Smooth muscle cell (in vitro differentiated cells): Measurements from ENCODE around the gene LRRC1. TPM values are rescaled to one million over a fixed set of nuclear protein-coding genes. Genes with fewer than 3 reads are reported as not detected.

ENCODE experiments used
- DNase-seq: peaks from one replicate; lab custom pipeline; 2025; ENCODE audit not compliant: unreplicated experiment; lab: John Stamatoyannopoulos, UW
- H2AFZ ChIP-seq: fragments of 200-600 bp; sonication (generic); 2 replicates; pipeline ENCODE4 v1.6.0; 2016; ENCODE audit warnings: antibody characterized with exemption, low read depth, mild to moderate bottlenecking
- H3F3A ChIP-seq: fragments of 200-600 bp; sonication (generic); 2 replicates; pipeline ENCODE4 v1.6.0; 2017; ENCODE audit warnings: antibody characterized with exemption, low read depth
- H3K27ac ChIP-seq: fragments of 200-600 bp; sonication (generic); 2 replicates; pipeline ENCODE4 v1.5.1; 2016; ENCODE audit warnings: low read depth, mild to moderate bottlenecking
- H3K27me3 ChIP-seq: fragments of 200-600 bp; sonication (generic); 2 replicates; pipeline ENCODE4 v1.6.1; 2016; ENCODE audit warnings: low read depth, mild to moderate bottlenecking
- H3K36me3 ChIP-seq: fragments of 200-600 bp; sonication (generic); 2 replicates; pipeline ENCODE4 v1.5.1; 2016; ENCODE audit warnings: low read depth
- H3K4me1 ChIP-seq: fragments of 200-600 bp; sonication (generic); 2 replicates; pipeline ENCODE4 v1.5.1; 2016; ENCODE audit warnings: low read depth
- H3K4me2 ChIP-seq: fragments of 200-600 bp; sonication (generic); 2 replicates; pipeline ENCODE4 v1.6.0; 2016; ENCODE audit warnings: mild to moderate bottlenecking
- H3K4me3 ChIP-seq: fragments of 200-600 bp; sonication (generic); 2 replicates; pipeline ENCODE4 v1.5.1; 2016; ENCODE audit warnings: mild to moderate bottlenecking
- H3K79me2 ChIP-seq: fragments of 200-600 bp; sonication (generic); 2 replicates; pipeline ENCODE4 v1.6.0; 2016; ENCODE audit warnings: low read depth, mild to moderate bottlenecking
- H3K9ac ChIP-seq: fragments of 200-600 bp; sonication (generic); 2 replicates; pipeline ENCODE4 v1.6.0; 2016; ENCODE audit warnings: low read depth
- H3K9me3 ChIP-seq: fragments of 200-600 bp; sonication (generic); replicated peaks from 2 replicates; pipeline ENCODE4 v1.5.1; 2016; ENCODE audit warnings: low read depth
- H4K20me1 ChIP-seq: fragments of 200-600 bp; sonication (generic); 2 replicates; pipeline ENCODE4 v1.6.0; 2016; ENCODE audit warnings: low read depth
- whole genome bisulfite sequencing: methylation state at CpG from one replicate; pipeline ENCODE4 v1.1.7; 2016; ENCODE audit warnings: low lambda C conversion rate; 5-methylcytosine and 5-hydroxymethylcytosine counted together
- polyA plus RNA-seq: library from polyadenylated mRNA; unstranded; fragments of >200 nt; fragmentation: Nextera tagmentation; extraction: Ambion mirVana; gene quantifications from 2 replicates; pipeline ENCODE4 v1.2.1, GENCODE V29; 2016
- total RNA-seq: library from RNA; depleted of rRNA; stranded (reverse); fragments of >200 nt; gene quantifications from 2 replicates; pipeline ENCODE4 v1.2.3, GENCODE V29; 2014
- TF ChIP-seq, protein P1 (sequence below): fragments of 200-600 bp; sonication (generic); IDR thresholded peaks from 2 replicates; pipeline ENCODE4 v1.5.1; 2017; ENCODE audit warnings: borderline replicate concordance, mild to moderate bottlenecking, antibody characterized with exemption; ENCODE audit not compliant: insufficient read depth, poor library complexity, severe bottlenecking

LRRC1 gene
- total and polyA plus RNA-seq, 2 experiments from 2014 or later = 11.8 to 19.9 TPM

GRCh38 chr6:53864781-53865180 lies 70.0 kb downstream of the LRRC1 start:
- no peaks in the 10 kb centered on the region for H3K9me3 ChIP-seq
- H2AFZ ChIP-seq = no peak overlapping the region
- H3F3A ChIP-seq = peaks cover 9% of the 10 kb centered on the region
- no peak overlapping the region for H3K4me2 ChIP-seq
- H3K27ac ChIP-seq = no peak overlapping the region
- no peaks in the 10 kb centered on the region for H3K36me3 ChIP-seq
- no peak for DNase-seq
- no peaks in the 10 kb centered on the region for H3K27me3 ChIP-seq
- H3K4me3 ChIP-seq = no peak overlapping the region
- TF ChIP-seq, protein P1, sequence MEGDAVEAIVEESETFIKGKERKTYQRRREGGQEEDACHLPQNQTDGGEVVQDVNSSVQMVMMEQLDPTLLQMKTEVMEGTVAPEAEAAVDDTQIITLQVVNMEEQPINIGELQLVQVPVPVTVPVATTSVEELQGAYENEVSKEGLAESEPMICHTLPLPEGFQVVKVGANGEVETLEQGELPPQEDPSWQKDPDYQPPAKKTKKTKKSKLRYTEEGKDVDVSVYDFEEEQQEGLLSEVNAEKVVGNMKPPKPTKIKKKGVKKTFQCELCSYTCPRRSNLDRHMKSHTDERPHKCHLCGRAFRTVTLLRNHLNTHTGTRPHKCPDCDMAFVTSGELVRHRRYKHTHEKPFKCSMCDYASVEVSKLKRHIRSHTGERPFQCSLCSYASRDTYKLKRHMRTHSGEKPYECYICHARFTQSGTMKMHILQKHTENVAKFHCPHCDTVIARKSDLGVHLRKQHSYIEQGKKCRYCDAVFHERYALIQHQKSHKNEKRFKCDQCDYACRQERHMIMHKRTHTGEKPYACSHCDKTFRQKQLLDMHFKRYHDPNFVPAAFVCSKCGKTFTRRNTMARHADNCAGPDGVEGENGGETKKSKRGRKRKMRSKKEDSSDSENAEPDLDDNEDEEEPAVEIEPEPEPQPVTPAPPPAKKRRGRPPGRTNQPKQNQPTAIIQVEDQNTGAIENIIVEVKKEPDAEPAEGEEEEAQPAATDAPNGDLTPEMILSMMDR = no peak
- H4K20me1 ChIP-seq = peaks cover 25% of the 10 kb centered on the region
- H3K9ac ChIP-seq = no peak overlapping the region
- peaks cover 41% of the 10 kb centered on the region for H3K79me2 ChIP-seq
- WGBS = 99% methylated on average over 5 of the region's 5 CpGs
- peaks cover 10% of the 10 kb centered on the region for H3K4me1 ChIP-seq

GRCh38 chr6:53866226-53866625 lies 71.4 kb downstream of the LRRC1 start:
- H2AFZ ChIP-seq = no peak overlapping the region
- DNase-seq = no peak
- H3K27ac ChIP-seq = no peak overlapping the region
- H3K36me3 ChIP-seq = no peaks in the 10 kb centered on the region
- H3K79me2 ChIP-seq = peaks cover 41% of the 10 kb centered on the region
- WGBS = 90% methylated on average over 4 of the region's 4 CpGs
- H3K9ac ChIP-seq = no peak overlapping the region
- H3F3A ChIP-seq = peaks cover 9% of the 10 kb centered on the region
- TF ChIP-seq, protein P1 = no peak
- peaks cover 19% of the 10 kb centered on the region for H4K20me1 ChIP-seq
- H3K4me1 ChIP-seq = peaks cover 6% of the 10 kb centered on the region
- H3K9me3 ChIP-seq = no peaks in the 10 kb centered on the region
- H3K27me3 ChIP-seq = no peaks in the 10 kb centered on the region
- no peak overlapping the region for H3K4me3 ChIP-seq
- H3K4me2 ChIP-seq = no peak overlapping the region

- no peaks in the 10 kb centered on the region for H3K36me3 ChIP-seq
- H3K27ac ChIP-seq = no peak overlapping the region
- H3K4me3 ChIP-seq = no peak overlapping the region
- no peak overlapping the region for H2AFZ ChIP-seq
- no peaks in the 10 kb centered on the region for H3K4me1 ChIP-seq
- TF ChIP-seq, protein P1 = no peak
- DNase-seq = no peak
- H3K9ac ChIP-seq = no peak overlapping the region
- peaks cover 54% of the 10 kb centered on the region for H3K79me2 ChIP-seq
- H3F3A ChIP-seq = no peaks in the 10 kb centered on the region
- peaks cover 4% of the 10 kb centered on the region for H4K20me1 ChIP-seq
- no peak overlapping the region for H3K4me2 ChIP-seq
- no peaks in the 10 kb centered on the region for H3K9me3 ChIP-seq
- no peaks in the 10 kb centered on the region for H3K27me3 ChIP-seq
Measured at GRCh38 chr6:53868626-53869025, 73.8 kb downstream of the LRRC1 start.

- no peaks in the 10 kb centered on the region for H3F3A ChIP-seq
- H4K20me1 ChIP-seq = peaks cover 4% of the 10 kb centered on the region
- peaks cover 57% of the 10 kb centered on the region for H3K79me2 ChIP-seq
- H3K36me3 ChIP-seq = no peaks in the 10 kb centered on the region
- TF ChIP-seq, protein P1 = no peak
- no peaks in the 10 kb centered on the region for H3K4me1 ChIP-seq
- H3K4me2 ChIP-seq = no peak overlapping the region
- H3K9ac ChIP-seq = no peak overlapping the region
- no peak overlapping the region for H2AFZ ChIP-seq
- 61% methylated on average over 6 of the region's 6 CpGs for WGBS
- H3K27me3 ChIP-seq = no peaks in the 10 kb centered on the region
- no peaks in the 10 kb centered on the region for H3K9me3 ChIP-seq
- H3K27ac ChIP-seq = no peak overlapping the region
- no peak for DNase-seq
- H3K4me3 ChIP-seq = no peak overlapping the region
Measured at GRCh38 chr6:53869964-53870363, 75.2 kb downstream of the LRRC1 start.
